Measurements from ENCODE around the gene RALGDS. TPM values are rescaled to one million over a fixed set of nuclear protein-coding genes. Genes with fewer than 3 reads are reported as not detected.
A peak's percentile ranks its signal among the peaks of the same experiment; 100 is the strongest.

The RALGDS gene
- total RNA-seq, 1 donor from 2014 or later = 68.9 TPM

DNA sequence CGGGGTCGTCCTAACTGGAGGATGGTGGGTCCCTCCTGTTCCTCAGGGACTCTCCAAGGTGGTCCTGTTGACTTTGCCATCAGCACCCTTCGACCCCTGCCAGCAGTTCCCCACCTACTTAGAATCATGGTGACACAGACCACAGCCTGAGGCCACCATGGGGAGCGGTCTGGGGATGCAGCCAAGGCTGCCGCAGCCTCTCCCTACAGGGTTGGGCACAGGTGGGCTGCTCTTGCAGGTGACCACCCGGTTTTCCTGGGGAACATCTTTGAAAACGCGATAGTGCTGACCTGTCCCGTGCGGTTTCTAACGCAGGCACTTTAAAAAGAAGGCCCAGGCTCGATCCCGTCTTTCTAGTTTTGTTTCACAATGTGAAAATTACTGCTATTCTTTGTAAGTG is 72.0 kb downstream of the RALGDS start:
- no peak for DNase-seq

DNA sequence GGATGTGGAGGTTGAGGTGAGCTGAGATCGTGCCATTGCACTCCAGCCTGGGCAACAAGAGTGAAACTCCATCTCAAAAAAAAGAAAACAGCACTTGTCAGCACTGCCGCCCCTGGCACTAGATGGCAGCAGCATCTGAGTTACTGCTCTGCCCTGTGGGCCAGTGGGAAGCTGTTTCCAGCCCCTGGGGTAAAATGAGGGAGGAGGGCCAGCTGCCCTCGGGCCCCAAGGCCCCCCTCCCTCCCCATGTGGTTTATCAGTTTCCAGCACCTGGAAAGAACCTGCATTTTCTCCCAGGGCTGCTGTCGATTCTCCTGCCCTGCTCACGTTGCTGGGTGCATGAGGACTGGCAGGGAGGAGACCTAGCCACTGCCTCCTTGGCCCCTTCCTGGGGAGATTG is 72.4 kb downstream of the RALGDS start:
- DNase-seq = peak; percentile 60

Other genes with a start within 250 kb of the RALGDS start
- gene AK8, start 243.0 kb downstream of the RALGDS start, total RNA-seq = 0.09 TPM in 1 of 2 replicates, not detected in the other
- 1.3 and 1.4 TPM in 2 replicates for gene SPACA9, start 242.3 kb downstream of the RALGDS start, total RNA-seq
- 29.8 and 33.4 TPM in 2 replicates for gene TSC1, start 176.6 kb downstream of the RALGDS start, total RNA-seq
- gene GFI1B, start 142.5 kb downstream of the RALGDS start, total RNA-seq = not detected in 2 replicates
- gene GTF3C5, start 90.2 kb downstream of the RALGDS start, total RNA-seq = 53.3 and 59.2 TPM in 2 replicates
- gene CEL, start 59.3 kb downstream of the RALGDS start, total RNA-seq = 0.14 and 0.17 TPM in 2 replicates
- 15.7 and 28.0 TPM in 2 replicates for gene GBGT1, start 42.7 kb upstream of the RALGDS start, total RNA-seq
- gene OBP2B, start 88.0 kb upstream of the RALGDS start, total RNA-seq = not detected in 2 replicates
- under 0.01 and 0.51 TPM in 2 replicates for gene ABO, start 154.0 kb upstream of the RALGDS start, total RNA-seq
- 13.0 and 15.0 TPM in 2 replicates for gene SURF6, start 214.9 kb upstream of the RALGDS start, total RNA-seq
- 17.7 and 26.6 TPM in 2 replicates for gene MED22, start 226.9 kb upstream of the RALGDS start, total RNA-seq
- gene RPL7A, start 227.0 kb upstream of the RALGDS start, total RNA-seq = 1,936 and 2,833 TPM in 2 replicates
- gene SURF1, start 235.2 kb upstream of the RALGDS start, total RNA-seq = 15.3 and 31.1 TPM in 2 replicates
- gene SURF2, start 235.3 kb upstream of the RALGDS start, total RNA-seq = 11.2 and 11.7 TPM in 2 replicates